IPS-15b (cell line): Measurements from ENCODE around the gene NFIA.

Experiments
- H3K27me3 ChIP-seq: one replicate; pipeline ENCODE4 v1.6.1; 2013; ENCODE audit warnings: low read length; ENCODE audit not compliant: control insufficient read depth, insufficient read depth
- H3K36me3 ChIP-seq: one replicate; pipeline ENCODE4 v1.6.1; 2013; ENCODE audit warnings: low read length; ENCODE audit not compliant: control insufficient read depth, insufficient read depth
- H3K4me1 ChIP-seq: one replicate; pipeline ENCODE4 v1.6.1; 2013; ENCODE audit warnings: mild to moderate bottlenecking, low read length; ENCODE audit not compliant: control insufficient read depth, insufficient read depth
- H3K4me3 ChIP-seq: one replicate; pipeline ENCODE4 v1.5.1; 2013; ENCODE audit warnings: low read depth, low read length
- H3K9ac ChIP-seq: one replicate; pipeline ENCODE4 v1.6.1; 2013; ENCODE audit warnings: low read depth, mild to moderate bottlenecking, low read length
- H3K9me3 ChIP-seq: one replicate; pipeline ENCODE4 v1.6.1; 2013; ENCODE audit warnings: mild to moderate bottlenecking, low read length; ENCODE audit not compliant: control insufficient read depth, insufficient read depth

The NFIA gene

DNA sequence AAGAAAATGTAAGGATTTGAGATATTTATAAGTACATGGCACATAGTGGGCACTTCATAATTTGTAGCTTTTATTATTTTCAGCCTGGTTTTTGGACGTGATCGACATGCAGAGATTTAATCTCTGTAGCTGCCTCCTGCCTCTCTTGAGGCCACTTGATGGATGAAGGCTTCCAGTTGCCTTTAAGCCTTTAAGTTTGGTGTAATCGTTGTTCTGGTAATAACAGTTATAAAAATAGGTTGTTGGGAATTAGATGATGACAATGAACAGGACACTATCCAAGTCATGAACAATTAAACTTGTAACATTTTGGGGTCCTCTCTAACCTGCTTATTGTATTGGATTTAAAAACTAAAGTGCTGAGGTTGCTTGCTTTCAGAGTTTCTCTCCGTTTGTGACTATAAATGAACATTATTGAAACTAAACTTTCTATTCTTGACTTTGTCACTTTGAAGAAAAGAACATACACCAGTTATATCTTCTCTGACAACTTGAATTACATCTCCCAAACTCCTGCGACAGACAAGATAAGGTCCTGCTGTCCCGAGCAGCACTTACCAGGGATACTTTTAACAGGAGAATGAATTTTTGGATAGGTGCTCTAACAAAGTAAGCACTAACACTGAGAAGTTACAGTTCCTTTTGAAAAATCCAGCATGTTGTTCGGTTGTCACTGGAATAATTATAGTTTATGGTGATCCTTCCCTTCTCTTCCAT, 295.0 kb downstream of the NFIA start:
- H3K27me3 ChIP-seq: peaks cover 2% of the 10 kb centered on the region
- H3K4me1 ChIP-seq: no peaks in the 10 kb centered on the region
- H3K36me3 ChIP-seq: no peaks in the 10 kb centered on the region
- H3K4me3 ChIP-seq: no peak overlapping the region
- no peak overlapping the region for H3K9ac ChIP-seq
- no peaks in the 10 kb centered on the region for H3K9me3 ChIP-seq

DNA sequence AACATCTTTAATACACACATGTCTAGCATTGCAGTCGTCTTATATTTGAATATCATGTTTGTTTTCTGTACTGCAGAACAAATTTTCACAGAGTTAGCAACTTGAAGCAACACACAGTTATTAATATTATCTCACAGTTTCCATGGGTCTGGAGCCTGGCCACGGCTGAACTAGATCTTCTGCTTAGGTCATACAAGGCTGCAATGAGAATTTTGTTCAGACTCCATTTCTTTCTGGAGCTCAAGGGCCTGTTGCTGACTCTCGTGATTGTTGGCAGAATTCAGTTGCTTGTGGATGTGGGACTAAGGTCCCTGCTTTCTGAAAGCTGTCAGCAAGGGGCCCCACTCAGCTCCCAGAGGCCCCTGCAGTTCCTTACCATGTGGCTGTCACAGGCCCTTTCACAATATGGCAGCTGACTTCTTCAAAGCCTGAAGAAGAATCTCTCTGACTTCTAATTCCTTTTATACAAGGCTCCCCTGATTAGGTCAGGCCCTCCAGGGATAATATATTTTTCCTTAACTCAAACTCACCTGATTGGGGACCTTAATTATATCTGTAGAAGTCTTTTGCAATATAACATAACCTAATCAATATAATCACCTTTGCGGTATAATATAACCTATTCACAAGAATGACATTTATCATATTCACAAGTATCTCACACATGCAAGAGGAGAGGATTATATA, 296.3 kb downstream of the NFIA start:
- H3K4me3 ChIP-seq: no peak overlapping the region
- H3K36me3 ChIP-seq: no peaks in the 10 kb centered on the region

DNA sequence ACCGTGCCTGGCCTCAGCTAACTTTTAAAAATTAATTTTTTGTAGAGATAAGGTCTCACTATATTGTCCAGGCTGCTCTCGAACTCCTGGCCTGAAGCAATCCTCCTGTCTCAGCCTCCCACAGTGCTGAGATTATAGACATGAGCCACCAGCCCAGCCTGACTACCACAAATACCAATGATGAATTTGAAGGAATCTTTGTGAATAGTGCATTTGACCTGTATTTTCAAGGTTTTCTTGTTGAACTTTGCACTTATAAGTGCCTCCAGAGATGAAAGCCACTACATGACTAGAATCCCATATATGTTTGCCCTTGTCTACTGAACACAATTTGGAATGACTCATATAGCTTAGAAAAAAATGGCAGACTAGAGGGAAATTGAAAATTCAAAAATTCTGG, 297.3 kb downstream of the NFIA start:
- Histone ChIP-seq H3K27me3 (peaks cover 2% of the 10 kb centered on the region), H3K4me1 (no peaks in the 10 kb centered on the region), H3K4me3 (no peak overlapping the region), H3K36me3 (no peaks in the 10 kb centered on the region), H3K9me3 (no peaks in the 10 kb centered on the region), H3K9ac (no peak overlapping the region)

More for the DNA sequence above, 296.3 kb downstream of the NFIA start:
- Histone ChIP-seq H3K9ac (no peak overlapping the region), H3K4me1 (no peaks in the 10 kb centered on the region), H3K27me3 (peaks cover 2% of the 10 kb centered on the region), H3K9me3 (no peaks in the 10 kb centered on the region)

DNA sequence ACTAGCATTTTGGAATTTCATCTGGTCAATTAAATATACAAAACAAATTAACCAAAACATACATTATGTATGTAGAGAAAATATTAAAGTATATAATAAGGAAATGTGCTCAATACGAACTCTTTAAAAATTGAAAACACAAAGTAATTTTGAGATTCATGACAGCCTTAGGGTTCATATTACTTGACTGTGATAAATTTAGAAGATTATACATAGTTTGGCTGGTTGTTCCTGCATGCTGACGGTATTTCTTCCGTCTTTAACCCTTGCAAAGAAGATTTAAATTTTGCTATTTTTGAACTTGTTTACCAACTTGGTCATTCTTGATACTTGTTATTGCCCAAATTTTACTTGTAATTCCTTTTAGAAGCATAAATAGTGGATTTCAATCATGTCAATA, 298.2 kb downstream of the NFIA start:
- Histone ChIP-seq H3K27me3 (peaks cover 2% of the 10 kb centered on the region), H3K9me3 (no peaks in the 10 kb centered on the region), H3K4me1 (no peaks in the 10 kb centered on the region), H3K36me3 (no peaks in the 10 kb centered on the region), H3K4me3 (no peak overlapping the region), H3K9ac (no peak overlapping the region)

DNA sequence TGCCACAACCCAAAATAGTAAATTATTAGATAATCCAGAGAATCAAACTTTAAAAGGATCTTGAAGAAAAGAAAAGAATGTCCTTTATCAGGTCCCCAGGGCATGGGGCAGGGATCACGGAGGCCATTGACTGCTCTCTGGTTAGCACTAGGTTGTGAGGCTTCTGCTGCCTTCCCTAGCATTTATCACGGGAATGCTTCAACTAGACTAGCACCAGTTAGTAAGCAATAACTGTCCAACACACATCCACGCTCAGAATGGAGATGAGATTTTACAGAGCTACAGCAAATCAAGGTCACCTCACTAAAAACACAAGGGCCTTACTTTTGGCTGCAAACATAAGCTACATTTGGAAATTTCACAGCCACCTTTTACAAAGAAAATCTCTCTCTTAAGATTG, 304.0 kb downstream of the NFIA start:
- Histone ChIP-seq H3K4me3 (no peak overlapping the region), H3K9ac (no peak overlapping the region), H3K36me3 (no peaks in the 10 kb centered on the region), H3K4me1 (peaks cover 2% of the 10 kb centered on the region), H3K9me3 (no peaks in the 10 kb centered on the region), H3K27me3 (peaks cover 19% of the 10 kb centered on the region)

GRCh38 chr1:61386770-61387169, 304.4 kb downstream of the NFIA start:
- Histone ChIP-seq H3K9me3 (no peaks in the 10 kb centered on the region), H3K4me3 (no peak overlapping the region), H3K36me3 (no peaks in the 10 kb centered on the region), H3K27me3 (peaks cover 24% of the 10 kb centered on the region), H3K9ac (no peak overlapping the region), H3K4me1 (peaks cover 2% of the 10 kb centered on the region)

DNA sequence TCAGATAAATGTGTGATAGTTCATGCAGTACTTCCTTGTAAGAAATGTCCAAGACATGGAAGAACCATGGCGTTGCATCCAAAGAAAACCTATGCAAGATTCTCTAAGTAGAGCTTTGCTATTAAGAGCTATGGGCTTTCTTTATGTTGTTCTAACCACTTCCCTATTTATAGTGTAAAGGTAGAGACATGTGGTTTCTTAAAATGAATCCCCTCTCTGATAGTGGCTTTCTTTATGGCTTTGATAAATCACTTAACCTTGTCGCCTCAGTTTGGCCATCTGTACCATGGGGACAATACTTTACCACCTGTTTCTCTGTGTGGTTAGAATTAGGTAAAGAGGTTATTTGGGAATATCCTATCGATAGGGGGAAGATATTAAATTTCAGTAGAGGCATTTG, 305.5 kb downstream of the NFIA start:
- peaks cover 33% of the 10 kb centered on the region for H3K27me3 ChIP-seq
- peaks cover 2% of the 10 kb centered on the region for H3K4me1 ChIP-seq
- no peaks in the 10 kb centered on the region for H3K36me3 ChIP-seq
- no peaks in the 10 kb centered on the region for H3K9me3 ChIP-seq
- no peak overlapping the region for H3K4me3 ChIP-seq
- H3K9ac ChIP-seq: no peak overlapping the region

DNA sequence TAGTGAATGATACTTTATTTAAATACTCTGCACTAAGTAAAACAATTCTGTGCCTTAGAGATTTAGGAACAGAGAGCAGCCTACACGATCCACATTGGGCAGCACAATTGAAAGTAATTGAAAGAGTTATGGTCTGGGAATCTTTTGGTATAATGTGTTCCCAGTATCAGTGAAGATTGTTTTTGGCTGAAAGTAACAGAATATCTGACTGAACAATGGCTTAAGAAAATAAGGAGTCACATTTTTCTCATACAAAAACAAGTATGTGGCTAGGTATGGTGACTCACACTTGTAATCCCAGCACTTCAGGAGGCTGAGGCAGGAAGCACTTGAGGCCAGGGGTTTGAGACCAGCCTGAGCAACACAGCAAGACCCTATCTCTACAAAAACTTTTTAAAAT, 306.2 kb downstream of the NFIA start:
- Histone ChIP-seq H3K9ac (no peak overlapping the region), H3K36me3 (no peaks in the 10 kb centered on the region), H3K27me3 (peaks cover 40% of the 10 kb centered on the region), H3K9me3 (no peaks in the 10 kb centered on the region), H3K4me1 (peaks cover 2% of the 10 kb centered on the region), H3K4me3 (no peak overlapping the region)

DNA sequence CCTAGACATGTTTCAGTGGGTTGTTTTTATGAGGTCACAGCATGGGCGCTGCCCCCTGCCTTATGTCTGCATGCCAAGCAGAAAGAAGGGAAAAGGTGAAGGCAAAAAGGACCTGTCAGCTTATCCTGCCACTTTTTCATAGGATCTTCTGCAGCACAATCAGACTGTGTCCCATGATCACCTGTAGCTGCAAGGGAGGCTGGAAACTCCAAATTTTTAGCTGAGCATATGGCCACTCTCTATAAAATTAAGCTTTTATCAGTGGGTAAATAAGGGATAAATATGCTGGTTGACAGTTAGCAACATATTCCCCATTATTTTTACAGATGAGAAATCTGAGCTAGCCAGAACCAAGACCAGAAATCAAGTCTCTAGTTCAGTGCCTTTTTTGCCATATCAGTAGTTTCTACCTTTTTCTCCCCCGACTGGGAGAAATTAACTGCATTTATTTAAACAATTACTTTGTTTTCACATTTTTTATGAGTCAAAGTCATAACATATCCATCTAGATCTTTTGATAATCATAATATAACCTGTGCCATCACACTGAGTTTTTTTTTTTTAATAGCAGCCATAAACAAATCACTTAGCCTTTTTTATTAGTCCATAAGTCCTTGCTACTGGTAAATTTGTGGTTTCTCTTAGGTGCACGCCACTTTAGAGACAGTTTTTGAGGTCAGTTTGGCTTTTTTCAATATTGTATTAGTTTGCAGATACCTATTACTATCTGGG, 307.0 kb downstream of the NFIA start:
- H3K9ac ChIP-seq: no peak overlapping the region

DNA sequence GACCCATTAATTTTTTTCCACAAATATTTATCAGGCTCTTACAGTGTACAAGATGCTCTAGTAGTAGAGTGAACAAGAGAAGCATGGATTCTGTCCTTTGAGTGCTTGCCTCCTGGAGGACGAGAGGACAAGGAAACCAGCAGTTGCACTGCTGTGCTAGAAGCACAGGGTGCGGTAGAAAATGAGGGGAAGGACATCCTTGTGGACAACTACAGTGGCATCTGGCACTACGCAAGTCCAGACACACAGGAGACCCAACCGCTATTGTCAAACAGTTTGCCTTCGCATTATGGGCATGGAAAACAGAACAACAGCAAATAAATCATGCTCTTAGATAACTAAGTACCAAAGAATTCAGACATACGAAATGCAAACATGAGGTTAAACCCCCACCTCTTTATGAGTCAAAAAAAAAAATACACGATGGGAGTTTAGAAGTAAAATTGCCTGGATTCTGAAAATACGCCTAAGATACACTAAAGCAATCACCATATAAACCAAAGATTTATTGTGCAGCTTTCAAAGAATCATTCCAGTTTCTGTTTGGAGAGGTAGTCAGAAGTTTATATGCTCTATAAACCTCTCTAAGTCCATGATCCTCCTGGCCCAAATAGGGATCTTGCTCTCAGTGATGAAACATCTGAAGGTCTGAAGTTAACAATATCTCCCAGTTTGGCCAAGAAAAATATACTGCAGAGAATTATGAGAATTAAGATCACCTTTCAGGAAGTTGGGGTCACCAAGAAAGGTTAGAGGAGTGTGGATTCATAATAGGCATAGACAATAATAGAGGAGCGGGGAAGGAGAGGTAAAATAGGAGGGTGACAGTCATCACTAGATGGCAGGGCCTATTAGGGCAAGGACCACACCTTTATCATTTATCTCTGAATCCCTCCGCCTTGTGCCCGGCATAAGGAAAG, 307.8 kb downstream of the NFIA start:
- H3K4me1 ChIP-seq: peaks cover 2% of the 10 kb centered on the region
- H3K27me3 ChIP-seq: peaks cover 42% of the 10 kb centered on the region
- no peaks in the 10 kb centered on the region for H3K9me3 ChIP-seq
- H3K36me3 ChIP-seq: no peaks in the 10 kb centered on the region
- H3K4me3 ChIP-seq: no peak overlapping the region
- H3K9ac ChIP-seq: no peak overlapping the region

More for the DNA sequence above, 307.0 kb downstream of the NFIA start:
- Histone ChIP-seq H3K9me3 (no peaks in the 10 kb centered on the region), H3K4me1 (peaks cover 2% of the 10 kb centered on the region), H3K36me3 (no peaks in the 10 kb centered on the region), H3K27me3 (peaks cover 42% of the 10 kb centered on the region), H3K4me3 (no peak overlapping the region)

DNA sequence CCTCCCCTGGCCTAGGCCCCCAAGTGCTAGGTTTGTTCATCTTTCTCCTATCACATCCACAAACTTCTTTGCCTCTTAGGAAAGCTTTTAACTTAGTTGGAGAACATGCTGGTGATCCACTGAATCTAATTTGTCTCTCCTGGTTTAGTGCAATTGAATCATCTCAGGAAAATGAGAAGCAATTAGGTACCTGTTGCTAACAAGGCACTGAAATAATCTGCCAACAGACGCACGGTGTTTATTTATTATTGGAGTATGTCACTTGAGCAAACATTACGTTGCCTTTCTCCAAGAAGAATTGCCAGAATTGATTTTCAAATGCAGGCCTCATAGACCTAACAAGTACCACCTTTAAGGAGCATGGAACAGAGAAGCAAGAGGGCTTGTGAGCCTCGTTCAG, 309.4 kb downstream of the NFIA start:
- H3K9ac ChIP-seq: no peak overlapping the region
- no peaks in the 10 kb centered on the region for H3K36me3 ChIP-seq
- H3K27me3 ChIP-seq: peaks cover 42% of the 10 kb centered on the region
- no peaks in the 10 kb centered on the region for H3K9me3 ChIP-seq
- H3K4me1 ChIP-seq: peaks cover 2% of the 10 kb centered on the region
- no peak overlapping the region for H3K4me3 ChIP-seq
